Panc1 (cell line): ENCODE results near the gene MYADML2. TPM values are rescaled to one million over a fixed set of nuclear protein-coding genes. Genes with fewer than 3 reads are reported as not detected.

Source experiments
- ATAC-seq: fragments of 200-7000 bp; cut with Tn5 transposase; 2 replicates; pipeline ENCODE4 v1.9.1; 2020; ENCODE audit warnings: mild to moderate bottlenecking, moderate library complexity
- Bru-seq: library from RNA; stranded (reverse); fragments of 400-500 nt; gene quantifications from one replicate; lab custom pipeline; 2021; lab: Mats Ljungman, UMichigan
- BruChase-seq, 2 experiments: library from RNA; stranded (reverse); fragments of 400-500 nt; gene quantifications; one replicate each; lab custom pipeline; 2021; lab: Mats Ljungman, UMichigan
- BruUV-seq: library from RNA; stranded (reverse); fragments of 400-500 nt; replicated peaks from 2 replicates; lab custom pipeline; 2021; lab: Mats Ljungman, UMichigan
- CTCF ChIA-PET: fragments of 300-600 bp; sonication (Branson Sonifier 250); formaldehyde crosslinking; loops from one replicate; lab custom pipeline; 2022; ENCODE audit warnings: antibody characterized with exemption; lab: Charles Lee
- POLR2A ChIA-PET: fragments of 300-600 bp; sonication (Branson Sonifier 250); formaldehyde crosslinking; loops from one replicate; lab custom pipeline; 2022; ENCODE audit warnings: antibody characterized with exemption; lab: Charles Lee
- DNase-seq: peaks from one replicate; pipeline ENCODE4 v3.0.0-alpha.2; 2010; ENCODE audit warnings: low read depth, low spot score
- H3K27ac ChIP-seq: 2 replicates; pipeline ENCODE4 v1.5.1; 2011; ENCODE audit warnings: mild to moderate bottlenecking, low read length, inconsistent platforms
- H3K27me3 ChIP-seq: fragments of 200-500 bp; sonication (Bioruptor generic); 2 replicates; pipeline ENCODE4 v1.6.0; 2014; ENCODE audit warnings: low read length, inconsistent platforms; ENCODE audit not compliant: control insufficient read depth, insufficient read depth
- H3K36me3 ChIP-seq: fragments of 200-500 bp; sonication (Bioruptor generic); 2 replicates; pipeline ENCODE4 v1.5.1; 2014; ENCODE audit warnings: inconsistent platforms, mild to moderate bottlenecking, low read length, moderate library complexity; ENCODE audit not compliant: control insufficient read depth, insufficient read depth
- H3K4me1 ChIP-seq: 2 replicates; pipeline ENCODE4 v1.5.1; 2011; ENCODE audit warnings: inconsistent platforms, mild to moderate bottlenecking, low read length, moderate library complexity; ENCODE audit not compliant: control insufficient read depth, insufficient read depth
- H3K4me3 ChIP-seq, 2 experiments: 2 replicates each; pipeline ENCODE4 v1.5.1; 2011 to 2012; ENCODE audit warnings: low read depth in 2 of 2, low read length in 2 of 2, mild to moderate bottlenecking in 2 of 2, inconsistent platforms in 1 of 2, moderate library complexity in 1 of 2
- H3K9me3 ChIP-seq: fragments of 200-500 bp; sonication (Bioruptor generic); 2 replicates; pipeline ENCODE4 v1.5.1; 2014; ENCODE audit warnings: low read depth, mild to moderate bottlenecking, inconsistent platforms, low read length, moderate library complexity; ENCODE audit not compliant: control insufficient read depth, insufficient read depth
- CTCF ChIP-seq: fragments of 450-650 bp; IDR thresholded peaks from 2 replicates; pipeline ENCODE4 v1.5.1; 2017; ENCODE audit warnings: mild to moderate bottlenecking
- POLR2AphosphoS5 ChIP-seq: IDR thresholded peaks from 2 replicates; pipeline ENCODE4 v1.6.1; 2012; ENCODE audit warnings: mild to moderate bottlenecking, low read depth, low read length, moderate library complexity
- REST ChIP-seq, 2 experiments: IDR thresholded peaks; 2 replicates each; pipeline ENCODE4 v1.6.1; 2011 to 2012; ENCODE audit warnings: low read depth in 2 of 2, control low read depth in 1 of 2, low read length in 1 of 2, mild to moderate bottlenecking in 1 of 2, moderate library complexity in 1 of 2; ENCODE audit not compliant: insufficient read depth in 1 of 2
- SIN3A ChIP-seq: IDR thresholded peaks from 2 replicates; pipeline ENCODE4 v1.6.1; 2012; ENCODE audit warnings: low read depth, mild to moderate bottlenecking, low read length, moderate library complexity, borderline replicate concordance; ENCODE audit not compliant: insufficient read depth
- TCF7L2 ChIP-seq: IDR thresholded peaks from 2 replicates; pipeline ENCODE4 v1.6.1; 2011; ENCODE audit warnings: mild to moderate bottlenecking, low read depth, low read length, inconsistent platforms
- in situ Hi-C: cut with HindIII; loops from 2 replicates; pipeline ENCODE4 v1.10.0; 2016; ENCODE audit warnings: low sequenced_read_pairs, low pct_unique_long_range_greater_than_20kb
- intact Hi-C: fragments of 100-400 bp; cut with micrococcal nuclease; formaldehyde crosslinking; loops from one replicate; pipeline ENCODE4 v1.10.0; 2022; ENCODE audit not compliant: unreplicated experiment
- long read RNA-seq: library from polyadenylated mRNA; unstranded; transcript quantifications from one replicate; pipeline ENCODE4 v2.0.0, GENCODE V29; 2021; ENCODE audit not compliant: unreplicated experiment
- polyA plus RNA-seq: library from polyadenylated mRNA; unstranded; fragments of >200 nt; gene quantifications from one replicate; pipeline ENCODE4 v1.2.1, GENCODE V29; 2012; ENCODE audit warnings: missing spikeins; ENCODE audit not compliant: insufficient read length
- total RNA-seq: library from RNA; stranded (reverse); gene quantifications from one replicate; pipeline ENCODE4 v1.2.1, GENCODE V29; 2021; ENCODE audit not compliant: unreplicated experiment

Gene MYADML2
- not detected for total RNA-seq
- polyA plus RNA-seq, result 0.46 TPM
- Bru-seq, nascent RNA, result not detected
- BruChase-seq, experiment 1, labeled RNA remaining after a 2-hour chase, result not detected
- BruChase-seq, experiment 2, labeled RNA remaining after a 6-hour chase, result percentile 18 among the genes with signal in this experiment
- long read RNA-seq, partial matches to known transcripts, result 1 of 1 reads
- long read RNA-seq, other reads (novel, unspliced or antisense), result 0 of 1 reads

- no peaks in the 10 kb centered on the region for H3K27me3 ChIP-seq
- intact Hi-C loops (no loop called here), in situ Hi-C loops (no loop called here)
- no peak within 1 kb of the TSS for H3K27ac ChIP-seq
- DNase-seq (no peak), ATAC-seq (no peak)
- no TSS peak for BruUV-seq
- no peaks in the 10 kb centered on the region for H3K9me3 ChIP-seq
- H3K36me3 ChIP-seq, result no peaks in the 10 kb centered on the region
- TF ChIP-seq REST (IDR thresholded peaks at IDR 0.05; ENCODE audit: insufficient read depth in 1 of 2, low read depth in 2 of 2, low read length in 1 of 2) (no peak), CTCF (no peak), POLR2AphosphoS5 (no peak)
- ChIA-PET POLR2A (no interaction called here), CTCF (no interaction called here)
- H3K4me1 ChIP-seq, result no peaks in the 10 kb centered on the region
- no peak within 1 kb of the TSS for H3K4me3 ChIP-seq
These were observed at the start of gene MYADML2 for GRCh38 chr17:81947189-81947588. Gene MYADML2, minus strand, starts transcription at chr17:81947233. Its CDS starts 5,492 bp downstream, at chr17:81941741.

GRCh38 chr17:81996232-81996756 is 49.3 kb upstream of the MYADML2 start:
- DNase-seq (no peak), ATAC-seq (no peak)
- Histone ChIP-seq H3K27ac (no peak overlapping the region), H3K27me3 (no peaks in the 10 kb centered on the region), H3K4me3 (no peak overlapping the region), H3K9me3 (no peaks in the 10 kb centered on the region), H3K36me3 (no peaks in the 10 kb centered on the region), H3K4me1 (peaks cover 15% of the 10 kb centered on the region)
- ChIA-PET POLR2A (interaction anchor here (0.7 kb wide), 1 partner anchor 17 kb away, joined by 3 read pairs; no protein-coding TSS in a partner anchor), CTCF (interaction anchor here (1.3 kb wide), 1 partner anchor 24 kb away, joined by 3 read pairs; no protein-coding TSS in a partner anchor)
- TF ChIP-seq CTCF (no peak), REST (IDR thresholded peaks at IDR 0.05; ENCODE audit: insufficient read depth in 1 of 2, low read depth in 2 of 2, low read length in 1 of 2) (no peak), POLR2AphosphoS5 (no peak), SIN3A (no peak), TCF7L2 (no peak)
- intact Hi-C loops, result no loop called here
- BruUV-seq, result no TSS peak
- in situ Hi-C loops, result no loop called here
